SK-N-SH treated with all-trans-retinoic acid at 6 μM for 48 hours (cell line): ENCODE data around the gene EMILIN2.

Experiments
- ATAC-seq: fragments of 200-7000 bp; cut with Tn5 transposase; 3 replicates; pipeline ENCODE4 v1.9.1; 2020; ENCODE audit warnings: mild to moderate bottlenecking, moderate library complexity
- ARNTL ChIP-seq: fragments of 450-650 bp; formaldehyde crosslinking; IDR thresholded peaks from 2 replicates; pipeline ENCODE4 v1.5.0; 2020; ENCODE audit warnings: low read depth, mild to moderate bottlenecking, moderate library complexity, borderline replicate concordance
- BACH2 ChIP-seq: fragments of 250-450 bp; sonication (Bioruptor Pico); IDR thresholded peaks from 2 replicates; pipeline ENCODE4 v1.9.0; 2021; ENCODE audit warnings: mild to moderate bottlenecking, borderline replicate concordance
- CSDC2 ChIP-seq: fragments of 250-450 bp; sonication (Bioruptor Pico); IDR thresholded peaks from 2 replicates; pipeline ENCODE4 v1.5.0; 2020; ENCODE audit warnings: mild to moderate bottlenecking, moderate library complexity
- GLIS3 ChIP-seq: fragments of 250-450 bp; sonication (Bioruptor Pico); IDR thresholded peaks from 2 replicates; pipeline ENCODE4 v1.5.0; 2020; ENCODE audit warnings: mild to moderate bottlenecking, moderate library complexity
- ISL1 ChIP-seq: fragments of 250-450 bp; sonication (Bioruptor Pico); IDR thresholded peaks from 2 replicates; pipeline ENCODE4 v2.1.2; 2022; ENCODE audit warnings: mild to moderate bottlenecking, moderate library complexity
- OSR1 ChIP-seq: fragments of 250-450 bp; sonication (Bioruptor Pico); IDR thresholded peaks from 2 replicates; pipeline ENCODE4 v1.8.0; 2022; ENCODE audit warnings: moderate library complexity, mild to moderate bottlenecking, inconsistent platforms
- PATZ1 ChIP-seq: fragments of 250-450 bp; sonication (Bioruptor Pico); IDR thresholded peaks from 2 replicates; pipeline ENCODE4 v1.8.0; 2020; ENCODE audit warnings: mild to moderate bottlenecking, moderate library complexity, borderline replicate concordance
- PPARA ChIP-seq: fragments of 250-450 bp; sonication (Bioruptor Pico); IDR thresholded peaks from 2 replicates; pipeline ENCODE4 v1.5.0; 2020; ENCODE audit warnings: mild to moderate bottlenecking, borderline replicate concordance
- RARB ChIP-seq: fragments of 250-450 bp; sonication (Bioruptor Pico); IDR thresholded peaks from 2 replicates; pipeline ENCODE4 v1.8.0; 2021; ENCODE audit warnings: mild to moderate bottlenecking, moderate library complexity
- SNAI2 ChIP-seq: fragments of 250-450 bp; sonication (Bioruptor Pico); IDR thresholded peaks from 2 replicates; pipeline ENCODE4 v1.5.0; 2020; ENCODE audit warnings: mild to moderate bottlenecking, moderate library complexity
- TCF4 ChIP-seq: fragments of 250-450 bp; sonication (Bioruptor Pico); IDR thresholded peaks from 2 replicates; pipeline ENCODE4 v1.8.0; 2021; ENCODE audit warnings: mild to moderate bottlenecking, moderate library complexity, borderline replicate concordance
- TOX ChIP-seq: fragments of 250-450 bp; sonication (Bioruptor Pico); IDR thresholded peaks from 2 replicates; pipeline ENCODE4 v1.8.0; 2021; ENCODE audit warnings: mild to moderate bottlenecking, moderate library complexity, borderline replicate concordance
- ZC3H10 ChIP-seq: fragments of 250-450 bp; sonication (Bioruptor Pico); IDR thresholded peaks from 2 replicates; pipeline ENCODE4 v1.5.1; 2021; ENCODE audit warnings: mild to moderate bottlenecking, moderate library complexity
- ZFP30 ChIP-seq: fragments of 450-650 bp; formaldehyde crosslinking; IDR thresholded peaks from 2 replicates; pipeline ENCODE4 v1.5.0; 2022; ENCODE audit warnings: mild to moderate bottlenecking, moderate library complexity
- ZNF565 ChIP-seq: fragments of 450-650 bp; formaldehyde crosslinking; conservative IDR thresholded peaks from 2 replicates; pipeline ENCODE4 v1.5.0; 2020; ENCODE audit warnings: low read depth, mild to moderate bottlenecking, moderate library complexity
- ZNF70 ChIP-seq: fragments of 450-650 bp; formaldehyde crosslinking; IDR thresholded peaks from 2 replicates; pipeline ENCODE4 v1.5.0; 2020; ENCODE audit warnings: mild to moderate bottlenecking, moderate library complexity
- ZNF8 ChIP-seq: fragments of 450-650 bp; formaldehyde crosslinking; IDR thresholded peaks from 2 replicates; pipeline ENCODE4 v1.5.0; 2020; ENCODE audit warnings: mild to moderate bottlenecking, moderate library complexity
- TF ChIP-seq, protein P1 (sequence below): fragments of 250-450 bp; sonication (Bioruptor Pico); IDR thresholded peaks from 2 replicates; pipeline ENCODE4 v1.8.0; 2021; ENCODE audit warnings: low read depth, mild to moderate bottlenecking, moderate library complexity, borderline replicate concordance
- TF ChIP-seq, protein P2 (sequence below): fragments of 250-450 bp; sonication (Bioruptor Pico); IDR thresholded peaks from 2 replicates; pipeline ENCODE4 v1.5.0; 2020; ENCODE audit warnings: mild to moderate bottlenecking, moderate library complexity
- TF ChIP-seq, protein P3 (sequence below): fragments of 250-450 bp; sonication (Bioruptor Pico); IDR thresholded peaks from 2 replicates; pipeline ENCODE4 v1.5.1; 2021; ENCODE audit warnings: mild to moderate bottlenecking, moderate library complexity
- TF ChIP-seq, protein P4 (sequence below): fragments of 250-450 bp; sonication (Bioruptor Pico); IDR thresholded peaks from 2 replicates; pipeline ENCODE4 v1.5.1; 2020; ENCODE audit warnings: low read depth, mild to moderate bottlenecking, moderate library complexity

Gene EMILIN2

DNA sequence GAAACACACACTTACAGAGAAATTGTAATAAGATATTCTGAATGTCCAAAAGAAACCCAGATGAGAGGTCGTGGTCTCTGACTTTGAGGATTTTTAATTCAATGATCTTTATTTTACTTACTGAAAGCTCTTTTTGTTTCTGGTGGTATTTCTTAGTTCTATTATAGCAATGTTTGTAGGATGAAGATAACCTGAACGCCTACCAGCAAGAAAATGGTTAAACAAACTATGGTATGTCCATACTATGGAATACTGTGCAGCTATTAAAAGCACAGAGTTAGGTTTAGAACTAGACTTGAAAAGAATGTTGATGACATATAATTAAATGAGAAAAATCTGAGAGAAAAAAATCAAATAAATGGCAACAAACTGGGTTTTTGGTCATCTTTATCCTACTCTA lies 105.8 kb downstream of the EMILIN2 start:
- TF ChIP-seq ZNF8 (CRISPR knock-in tag) = peak; percentile 71
- TF ChIP-seq RARB = no peak
- ATAC-seq = no peak

DNA sequence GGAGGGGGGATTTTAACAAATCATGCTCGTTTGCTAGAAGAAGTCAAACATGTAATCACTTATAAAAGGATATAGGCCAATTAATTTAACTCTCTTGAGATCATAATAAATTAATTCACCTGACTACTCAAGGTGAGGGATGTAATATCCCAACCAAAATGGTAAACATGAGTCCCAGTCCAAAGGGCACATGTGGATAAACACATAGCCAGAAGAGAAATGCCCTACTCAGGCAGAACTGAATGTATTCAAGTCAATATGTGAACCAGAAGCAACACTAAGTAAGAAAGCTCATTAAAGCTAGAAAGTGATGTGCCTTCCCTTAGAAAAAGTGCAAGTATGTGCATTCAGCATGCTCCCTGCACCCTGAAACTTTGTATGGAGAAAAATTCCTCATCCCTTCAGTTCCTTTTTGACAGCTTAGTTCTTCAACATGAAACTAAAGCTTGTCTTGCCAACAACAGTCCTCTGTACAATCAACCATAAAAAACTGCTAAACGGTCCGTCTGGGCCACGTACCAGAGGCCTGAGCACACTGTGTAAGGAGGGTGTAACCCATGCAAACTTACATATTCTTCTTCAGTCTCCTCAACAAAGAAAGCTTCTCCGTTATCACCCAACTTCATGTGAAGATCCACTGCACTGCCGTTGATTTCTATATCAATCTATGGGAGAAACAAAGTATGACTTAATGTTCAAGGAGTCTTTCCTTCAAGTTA lies 107.3 kb downstream of the EMILIN2 start:
- no peak for TF ChIP-seq TCF4
- TF ChIP-seq, all 23 proteins: peak for 0
- ATAC-seq = no peak

DNA sequence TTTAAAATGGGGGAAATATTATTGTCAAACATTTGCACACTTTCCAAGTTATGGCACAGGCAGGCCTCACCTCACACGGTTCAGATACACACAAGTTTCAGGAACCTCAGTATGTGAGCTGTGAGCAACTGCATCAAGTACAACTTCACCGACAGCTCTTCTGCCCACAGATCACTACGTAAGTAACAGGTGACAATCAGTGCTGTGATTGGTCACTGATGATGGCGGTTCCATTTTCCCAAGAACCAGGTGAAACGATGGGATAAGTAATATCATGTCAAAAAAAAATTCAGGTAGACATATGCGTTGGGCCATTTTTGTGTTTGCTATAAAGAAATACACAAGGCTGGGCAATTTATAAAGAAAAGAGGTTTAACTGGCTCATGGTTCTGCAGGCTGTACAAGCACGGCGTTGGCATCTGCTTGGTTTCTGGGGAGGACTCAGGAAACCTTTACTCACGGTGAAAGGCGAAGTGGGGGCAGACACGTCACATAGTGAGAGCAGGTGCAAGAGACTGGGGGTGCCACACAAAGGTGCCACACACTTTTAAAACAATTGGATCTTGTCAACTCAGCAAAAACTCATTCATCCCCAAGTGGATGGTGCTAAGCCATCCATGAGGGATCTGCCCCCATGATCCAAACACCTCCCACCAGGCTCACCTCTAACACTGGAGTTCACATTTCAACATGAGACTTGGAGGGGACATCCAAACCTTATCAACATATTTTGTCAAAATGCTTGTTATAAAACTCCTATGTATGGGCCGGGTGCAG lies 108.3 kb downstream of the EMILIN2 start:
- no peak for TF ChIP-seq SNAI2 (CRISPR knock-in tag)
- TF ChIP-seq PATZ1 = no peak
- TF ChIP-seq TCF4 = no peak
- TF ChIP-seq ZFP30 (CRISPR knock-in tag) = no peak
- no peak for TF ChIP-seq BACH2 (CRISPR knock-in tag)
- ATAC-seq = no peak

DNA sequence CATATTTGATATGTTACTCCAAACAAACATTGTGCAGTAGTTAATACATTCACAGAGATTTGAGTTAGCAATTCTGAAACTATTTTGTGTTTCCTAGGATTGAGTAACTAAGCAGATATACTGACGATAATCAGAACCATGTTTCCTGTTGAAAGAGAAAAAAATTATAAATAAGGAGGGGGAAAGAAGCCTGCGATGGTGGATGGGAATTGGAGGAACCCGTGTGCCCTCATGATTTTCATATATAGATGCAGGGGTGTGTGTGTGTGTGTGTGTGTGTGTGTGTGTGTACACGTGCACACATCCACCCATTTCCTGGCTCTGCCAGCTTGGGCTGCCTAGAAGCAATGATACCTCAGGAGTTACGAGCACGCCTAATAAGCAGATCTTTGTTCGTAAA lies 109.2 kb downstream of the EMILIN2 start:
- TF ChIP-seq SNAI2 (CRISPR knock-in tag) = no peak
- TF ChIP-seq PPARA (CRISPR knock-in tag) = no peak
- TF ChIP-seq, protein P1, sequence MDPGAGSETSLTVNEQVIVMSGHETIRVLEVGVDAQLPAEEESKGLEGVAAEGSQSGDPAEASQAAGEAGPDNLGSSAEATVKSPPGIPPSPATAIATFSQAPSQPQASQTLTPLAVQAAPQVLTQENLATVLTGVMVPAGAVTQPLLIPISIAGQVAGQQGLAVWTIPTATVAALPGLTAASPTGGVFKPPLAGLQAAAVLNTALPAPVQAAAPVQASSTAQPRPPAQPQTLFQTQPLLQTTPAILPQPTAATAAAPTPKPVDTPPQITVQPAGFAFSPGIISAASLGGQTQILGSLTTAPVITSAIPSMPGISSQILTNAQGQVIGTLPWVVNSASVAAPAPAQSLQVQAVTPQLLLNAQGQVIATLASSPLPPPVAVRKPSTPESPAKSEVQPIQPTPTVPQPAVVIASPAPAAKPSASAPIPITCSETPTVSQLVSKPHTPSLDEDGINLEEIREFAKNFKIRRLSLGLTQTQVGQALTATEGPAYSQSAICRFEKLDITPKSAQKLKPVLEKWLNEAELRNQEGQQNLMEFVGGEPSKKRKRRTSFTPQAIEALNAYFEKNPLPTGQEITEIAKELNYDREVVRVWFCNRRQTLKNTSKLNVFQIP (CRISPR knock-in tag) = no peak
- TF ChIP-seq ZFP30 (CRISPR knock-in tag) = no peak
- TF ChIP-seq ZC3H10 (CRISPR knock-in tag) = no peak
- TF ChIP-seq, protein P2, sequence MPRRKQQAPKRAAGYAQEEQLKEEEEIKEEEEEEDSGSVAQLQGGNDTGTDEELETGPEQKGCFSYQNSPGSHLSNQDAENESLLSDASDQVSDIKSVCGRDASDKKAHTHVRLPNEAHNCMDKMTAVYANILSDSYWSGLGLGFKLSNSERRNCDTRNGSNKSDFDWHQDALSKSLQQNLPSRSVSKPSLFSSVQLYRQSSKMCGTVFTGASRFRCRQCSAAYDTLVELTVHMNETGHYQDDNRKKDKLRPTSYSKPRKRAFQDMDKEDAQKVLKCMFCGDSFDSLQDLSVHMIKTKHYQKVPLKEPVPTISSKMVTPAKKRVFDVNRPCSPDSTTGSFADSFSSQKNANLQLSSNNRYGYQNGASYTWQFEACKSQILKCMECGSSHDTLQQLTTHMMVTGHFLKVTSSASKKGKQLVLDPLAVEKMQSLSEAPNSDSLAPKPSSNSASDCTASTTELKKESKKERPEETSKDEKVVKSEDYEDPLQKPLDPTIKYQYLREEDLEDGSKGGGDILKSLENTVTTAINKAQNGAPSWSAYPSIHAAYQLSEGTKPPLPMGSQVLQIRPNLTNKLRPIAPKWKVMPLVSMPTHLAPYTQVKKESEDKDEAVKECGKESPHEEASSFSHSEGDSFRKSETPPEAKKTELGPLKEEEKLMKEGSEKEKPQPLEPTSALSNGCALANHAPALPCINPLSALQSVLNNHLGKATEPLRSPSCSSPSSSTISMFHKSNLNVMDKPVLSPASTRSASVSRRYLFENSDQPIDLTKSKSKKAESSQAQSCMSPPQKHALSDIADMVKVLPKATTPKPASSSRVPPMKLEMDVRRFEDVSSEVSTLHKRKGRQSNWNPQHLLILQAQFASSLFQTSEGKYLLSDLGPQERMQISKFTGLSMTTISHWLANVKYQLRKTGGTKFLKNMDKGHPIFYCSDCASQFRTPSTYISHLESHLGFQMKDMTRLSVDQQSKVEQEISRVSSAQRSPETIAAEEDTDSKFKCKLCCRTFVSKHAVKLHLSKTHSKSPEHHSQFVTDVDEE (CRISPR knock-in tag) = no peak
- TF ChIP-seq, protein P3, sequence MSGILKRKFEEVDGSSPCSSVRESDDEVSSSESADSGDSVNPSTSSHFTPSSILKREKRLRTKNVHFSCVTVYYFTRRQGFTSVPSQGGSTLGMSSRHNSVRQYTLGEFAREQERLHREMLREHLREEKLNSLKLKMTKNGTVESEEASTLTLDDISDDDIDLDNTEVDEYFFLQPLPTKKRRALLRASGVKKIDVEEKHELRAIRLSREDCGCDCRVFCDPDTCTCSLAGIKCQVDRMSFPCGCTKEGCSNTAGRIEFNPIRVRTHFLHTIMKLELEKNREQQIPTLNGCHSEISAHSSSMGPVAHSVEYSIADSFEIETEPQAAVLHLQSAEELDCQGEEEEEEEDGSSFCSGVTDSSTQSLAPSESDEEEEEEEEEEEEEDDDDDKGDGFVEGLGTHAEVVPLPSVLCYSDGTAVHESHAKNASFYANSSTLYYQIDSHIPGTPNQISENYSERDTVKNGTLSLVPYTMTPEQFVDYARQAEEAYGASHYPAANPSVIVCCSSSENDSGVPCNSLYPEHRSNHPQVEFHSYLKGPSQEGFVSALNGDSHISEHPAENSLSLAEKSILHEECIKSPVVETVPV = no peak
- TF ChIP-seq PATZ1 = no peak
- TF ChIP-seq, protein P4, sequence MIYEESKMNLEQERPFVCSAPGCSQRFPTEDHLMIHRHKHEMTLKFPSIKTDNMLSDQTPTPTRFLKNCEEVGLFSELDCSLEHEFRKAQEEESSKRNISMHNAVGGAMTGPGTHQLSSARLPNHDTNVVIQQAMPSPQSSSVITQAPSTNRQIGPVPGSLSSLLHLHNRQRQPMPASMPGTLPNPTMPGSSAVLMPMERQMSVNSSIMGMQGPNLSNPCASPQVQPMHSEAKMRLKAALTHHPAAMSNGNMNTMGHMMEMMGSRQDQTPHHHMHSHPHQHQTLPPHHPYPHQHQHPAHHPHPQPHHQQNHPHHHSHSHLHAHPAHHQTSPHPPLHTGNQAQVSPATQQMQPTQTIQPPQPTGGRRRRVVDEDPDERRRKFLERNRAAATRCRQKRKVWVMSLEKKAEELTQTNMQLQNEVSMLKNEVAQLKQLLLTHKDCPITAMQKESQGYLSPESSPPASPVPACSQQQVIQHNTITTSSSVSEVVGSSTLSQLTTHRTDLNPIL (CRISPR knock-in tag) = no peak
- no peak for TF ChIP-seq ISL1 (CRISPR knock-in tag)
- no peak for TF ChIP-seq ZNF70 (CRISPR knock-in tag)
- no peak for TF ChIP-seq ZNF8 (CRISPR knock-in tag)
- no peak for TF ChIP-seq ZNF565
- no peak for TF ChIP-seq GLIS3 (CRISPR knock-in tag)
- TF ChIP-seq OSR1 (CRISPR knock-in tag) = no peak
- no peak for TF ChIP-seq ARNTL (CRISPR knock-in tag)
- no peak for TF ChIP-seq BACH2 (CRISPR knock-in tag)
- no peak for TF ChIP-seq TOX (CRISPR knock-in tag)
- no peak for TF ChIP-seq CSDC2 (CRISPR knock-in tag)
- ATAC-seq = no peak
